Epidermal melanocyte (primary cell): ENCODE results near the gene ELK1.
"Not testable (repeated sequence)": the region's sequence is repeated elsewhere in the genome, so short reads cannot be mapped to it uniquely, and the experiment has no call there.

Experiments
- DNase-seq: peaks from one replicate; pipeline ENCODE4 v3.0.0; 2011; ENCODE audit warnings: low spot score; ENCODE audit not compliant: insufficient read length

The ELK1 gene, protein sequence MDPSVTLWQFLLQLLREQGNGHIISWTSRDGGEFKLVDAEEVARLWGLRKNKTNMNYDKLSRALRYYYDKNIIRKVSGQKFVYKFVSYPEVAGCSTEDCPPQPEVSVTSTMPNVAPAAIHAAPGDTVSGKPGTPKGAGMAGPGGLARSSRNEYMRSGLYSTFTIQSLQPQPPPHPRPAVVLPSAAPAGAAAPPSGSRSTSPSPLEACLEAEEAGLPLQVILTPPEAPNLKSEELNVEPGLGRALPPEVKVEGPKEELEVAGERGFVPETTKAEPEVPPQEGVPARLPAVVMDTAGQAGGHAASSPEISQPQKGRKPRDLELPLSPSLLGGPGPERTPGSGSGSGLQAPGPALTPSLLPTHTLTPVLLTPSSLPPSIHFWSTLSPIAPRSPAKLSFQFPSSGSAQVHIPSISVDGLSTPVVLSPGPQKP

DNA sequence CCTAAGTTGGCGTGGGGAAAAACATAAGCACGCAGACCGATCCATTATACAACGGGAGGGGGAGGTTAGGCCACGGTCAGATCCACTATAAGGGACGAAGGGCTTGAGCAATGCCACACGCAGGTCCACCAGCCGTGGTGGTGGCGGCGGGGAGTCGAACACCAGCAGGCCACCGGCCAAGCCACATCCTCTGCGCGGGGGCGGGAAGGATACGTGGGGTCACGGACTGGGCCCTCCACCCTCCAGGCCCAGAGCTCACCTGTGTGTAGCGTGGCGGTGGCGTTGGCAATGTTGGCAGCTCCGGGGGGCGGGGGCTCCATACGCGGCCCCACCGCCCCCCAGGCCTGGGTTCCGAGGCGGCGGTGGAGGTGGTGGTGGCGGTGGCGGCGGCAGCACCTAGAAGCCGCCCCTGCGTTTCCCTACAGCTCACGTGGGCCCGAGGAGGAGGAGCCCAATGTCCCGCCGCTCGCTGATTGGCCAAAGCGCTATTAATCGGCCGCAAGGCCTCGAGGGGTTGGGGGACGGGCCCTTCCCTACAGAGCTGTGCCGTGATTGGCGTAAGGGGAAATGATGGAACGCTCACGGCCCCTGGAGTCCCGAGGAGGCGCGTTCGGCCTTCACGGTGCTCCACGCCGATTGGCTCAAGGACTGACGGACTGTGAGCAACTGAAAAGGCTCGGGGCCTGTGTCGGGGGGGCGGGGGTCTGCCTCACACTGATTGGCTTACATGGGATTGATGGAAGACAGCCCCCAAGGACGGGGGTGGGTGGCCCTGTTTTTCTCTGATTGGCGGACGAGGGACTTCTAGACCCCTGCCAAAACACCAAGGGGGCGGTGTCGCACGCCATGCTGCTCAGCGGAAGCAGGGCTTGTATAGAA lies at the start of gene ELK1:
ELK1 (minus strand) TSS at position 400 of the 879 bp plus-strand sequence. CDS start 9,122 bp downstream, outside the sequence.
- peak; percentile 74 for DNase-seq

DNA sequence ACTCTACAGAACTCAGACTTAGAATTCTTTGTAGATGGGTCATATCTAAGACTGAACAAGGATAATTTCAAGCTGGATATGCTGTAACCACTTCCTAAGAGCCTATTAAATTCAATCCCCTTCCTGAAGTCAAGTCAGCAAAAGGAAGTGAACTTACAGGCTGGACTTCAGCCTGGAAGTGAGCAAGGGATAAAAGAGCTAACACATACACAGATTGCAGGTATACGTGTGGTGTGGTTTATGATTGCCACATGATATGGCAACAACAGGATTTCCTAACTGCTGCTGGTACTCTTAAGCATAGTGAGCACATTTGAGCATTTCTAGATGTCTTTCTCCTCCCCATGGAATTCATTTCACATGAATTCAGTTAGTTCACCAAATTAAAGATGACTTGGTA lies 46.8 kb upstream of the ELK1 start:
- DNase-seq, result no peak

DNA sequence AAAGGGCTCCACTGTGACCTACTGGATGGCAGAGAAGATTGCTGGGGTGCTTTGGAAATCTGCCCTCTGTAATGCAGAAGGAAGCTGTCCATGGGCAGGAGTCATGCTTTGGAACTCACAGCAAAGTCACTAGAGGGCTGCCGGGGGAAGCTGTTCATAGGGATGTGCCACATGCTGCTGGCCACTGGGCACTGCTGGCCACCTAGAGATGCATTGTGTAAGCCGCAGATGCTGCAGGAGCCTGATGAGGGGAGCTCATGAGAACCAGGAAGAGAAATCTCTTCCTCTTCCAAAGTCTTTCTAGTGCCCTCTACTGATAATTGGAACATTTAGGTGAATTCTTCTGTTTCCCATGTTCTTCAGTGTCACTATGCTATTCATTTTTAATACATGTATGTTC lies 39.8 kb upstream of the ELK1 start:
- no peak for DNase-seq

DNA sequence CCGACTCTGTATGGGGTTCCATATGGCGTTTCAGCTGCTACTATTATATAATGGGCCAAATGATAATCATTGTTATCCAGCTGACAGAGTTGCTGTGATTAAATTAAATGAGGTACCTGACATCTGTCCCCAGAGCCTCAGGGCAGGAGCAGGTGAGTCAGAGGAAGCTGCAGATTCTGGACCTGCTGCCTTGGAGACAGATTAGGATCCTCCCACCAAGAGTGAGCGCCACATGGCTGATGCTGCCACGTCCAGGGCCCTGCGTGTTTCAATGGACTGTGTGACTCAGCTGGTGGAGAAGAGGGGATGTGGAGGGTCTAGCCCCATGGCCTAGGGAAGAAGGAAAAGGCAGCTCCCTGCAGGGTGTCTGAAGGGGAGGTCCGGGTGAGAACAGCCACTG lies 36.9 kb upstream of the ELK1 start:
- no peak for DNase-seq

DNA sequence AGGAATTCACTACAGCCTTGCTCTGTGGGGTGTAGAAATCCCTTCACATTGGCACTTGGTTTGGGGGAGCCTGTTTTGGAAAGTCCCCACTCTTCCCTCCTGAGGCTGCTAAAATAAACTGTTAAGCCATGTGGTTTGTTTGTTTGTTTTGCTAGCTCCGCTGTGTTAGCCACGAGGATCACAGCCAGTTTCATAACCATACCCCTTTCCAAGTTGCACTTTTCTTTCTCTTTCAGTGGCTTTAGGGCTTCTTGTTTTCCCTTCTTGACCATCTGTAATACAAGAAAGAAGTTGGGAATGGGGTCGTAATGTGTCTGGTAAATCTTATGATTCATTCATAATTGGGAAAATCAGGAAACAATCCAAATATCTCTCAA lies 33.5 kb upstream of the ELK1 start:
- DNase-seq, result no peak

DNA sequence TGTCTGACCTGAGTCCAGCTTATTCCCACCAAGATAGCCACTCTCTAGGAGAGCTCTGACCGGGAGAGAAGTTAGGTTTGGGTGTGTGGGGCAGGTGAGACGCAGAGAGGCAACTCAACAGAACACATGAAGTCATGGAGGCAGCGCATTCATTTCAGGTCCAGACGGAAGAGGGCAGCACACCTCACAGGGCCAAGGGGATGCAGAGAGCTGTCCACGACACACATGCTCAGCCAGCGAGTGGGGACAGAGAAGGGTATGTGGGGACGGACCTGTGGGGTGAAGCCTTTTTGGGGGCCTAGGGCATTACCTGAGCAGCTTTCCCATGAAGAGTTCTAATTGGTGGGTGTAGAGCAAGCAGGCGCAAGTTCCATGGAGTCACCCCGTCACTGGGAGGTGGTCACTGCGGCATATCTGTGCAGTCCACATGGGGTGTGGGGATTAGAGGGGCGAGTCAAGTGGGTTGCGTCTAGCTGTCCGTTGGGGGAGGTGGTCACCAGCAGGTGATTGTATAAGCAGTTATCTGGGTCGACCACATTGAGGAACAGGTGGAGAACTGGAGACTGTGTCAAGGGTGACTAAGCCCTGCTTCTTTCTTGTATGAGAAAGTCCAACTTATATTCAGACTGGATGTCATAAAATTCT lies 32.9 kb upstream of the ELK1 start:
- no peak for DNase-seq

DNA sequence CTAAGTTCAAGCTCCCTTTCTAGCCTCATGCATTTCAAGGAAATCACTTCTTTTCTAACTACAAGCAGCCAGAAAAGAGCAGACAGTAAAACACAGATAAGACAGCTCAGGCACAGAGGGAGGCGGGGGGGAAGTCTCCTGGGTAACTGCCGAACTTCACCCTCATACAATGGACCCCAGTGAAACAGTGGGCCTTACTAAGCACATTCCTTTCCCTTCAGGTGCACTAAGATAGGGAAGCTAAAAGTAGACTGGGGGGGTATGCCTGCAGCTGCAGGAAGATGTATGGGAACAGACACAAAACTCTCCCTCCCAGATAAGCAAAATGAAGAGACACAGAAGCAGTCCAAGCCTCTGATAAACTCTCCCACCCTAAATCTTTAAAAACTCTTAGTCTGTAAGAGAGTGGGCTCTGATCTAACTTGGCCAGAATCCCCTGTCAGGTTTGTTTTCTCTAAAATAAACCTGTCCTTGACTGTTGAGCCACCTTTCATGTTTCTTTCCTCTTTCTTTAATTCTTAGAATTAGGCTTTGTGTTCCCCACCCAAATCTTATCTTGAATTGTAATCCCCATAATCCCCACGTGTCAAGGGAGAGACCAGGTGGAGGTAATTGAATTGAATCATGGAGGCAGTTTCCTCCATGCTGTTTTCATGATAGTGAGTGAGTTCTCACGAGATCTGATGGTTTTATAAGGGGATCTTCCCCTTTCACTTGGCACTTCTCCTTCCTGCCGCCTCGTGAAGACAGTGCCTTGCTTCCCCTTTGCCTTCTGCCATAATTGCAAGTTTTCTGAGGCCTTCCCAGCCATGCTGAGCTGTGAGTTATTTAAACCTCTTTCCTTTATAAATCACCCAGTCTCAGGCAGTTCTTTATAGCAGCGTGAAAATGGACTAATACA lies 25.8 kb upstream of the ELK1 start:
- not testable (repeated sequence) for DNase-seq

DNA sequence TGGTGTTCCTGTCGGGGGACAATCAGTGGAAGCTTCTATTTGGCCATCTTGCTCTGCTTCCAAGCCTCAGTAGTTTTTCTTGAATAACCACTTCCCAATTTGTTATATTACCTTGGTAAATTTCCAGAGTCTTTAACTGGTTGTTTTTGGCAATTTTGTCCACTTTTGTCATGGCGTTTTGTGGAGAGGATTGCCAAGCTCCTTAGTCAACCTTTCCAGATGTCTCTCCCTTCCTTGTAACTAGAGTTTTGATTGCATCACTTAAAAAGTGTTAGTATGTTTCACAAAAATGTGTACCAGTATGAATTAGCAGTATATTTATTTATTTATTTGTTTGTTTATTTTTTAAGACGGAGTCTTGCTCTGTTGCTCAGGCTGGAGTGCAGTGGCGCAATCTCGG lies 24.4 kb upstream of the ELK1 start:
- no peak for DNase-seq

DNA sequence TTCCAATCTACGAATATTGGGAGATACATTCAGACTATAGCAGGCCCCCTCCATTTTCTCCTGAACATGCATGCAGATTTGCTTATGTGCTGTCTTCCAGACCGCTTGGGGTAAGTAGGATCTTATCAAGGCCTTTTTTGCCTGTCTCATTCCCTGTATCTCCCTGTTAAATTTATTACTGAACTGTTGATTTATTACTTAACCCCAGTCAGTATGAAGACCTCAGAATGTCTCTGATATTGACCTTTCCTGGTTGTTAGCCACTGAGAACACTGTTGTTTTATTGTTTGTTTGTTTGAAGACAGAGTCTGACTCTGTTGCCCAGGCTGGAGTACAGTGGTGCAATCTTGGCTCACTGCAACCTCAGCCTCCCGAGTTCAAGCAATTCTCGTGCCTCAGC lies 15.4 kb upstream of the ELK1 start:
- not testable (repeated sequence) for DNase-seq

DNA sequence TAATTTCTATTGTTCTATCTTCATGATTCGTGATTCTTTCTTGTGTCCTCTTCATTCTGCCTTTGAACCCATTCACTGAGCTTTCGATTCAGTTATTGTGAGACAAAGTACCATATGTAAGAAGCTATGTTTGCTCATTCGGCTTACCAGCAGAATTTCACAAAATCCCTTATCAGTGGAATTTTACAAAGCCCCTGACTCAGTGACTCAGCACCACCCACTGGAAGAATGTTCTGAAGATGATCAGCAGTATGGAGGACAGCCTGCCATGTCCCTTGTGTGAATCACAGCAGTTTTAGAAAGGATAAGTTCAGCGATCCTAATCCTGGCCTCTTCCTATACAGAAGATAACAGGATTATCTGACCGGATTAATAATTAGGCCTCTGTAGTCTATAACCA lies 14.4 kb upstream of the ELK1 start:
- DNase-seq, result no peak

DNA sequence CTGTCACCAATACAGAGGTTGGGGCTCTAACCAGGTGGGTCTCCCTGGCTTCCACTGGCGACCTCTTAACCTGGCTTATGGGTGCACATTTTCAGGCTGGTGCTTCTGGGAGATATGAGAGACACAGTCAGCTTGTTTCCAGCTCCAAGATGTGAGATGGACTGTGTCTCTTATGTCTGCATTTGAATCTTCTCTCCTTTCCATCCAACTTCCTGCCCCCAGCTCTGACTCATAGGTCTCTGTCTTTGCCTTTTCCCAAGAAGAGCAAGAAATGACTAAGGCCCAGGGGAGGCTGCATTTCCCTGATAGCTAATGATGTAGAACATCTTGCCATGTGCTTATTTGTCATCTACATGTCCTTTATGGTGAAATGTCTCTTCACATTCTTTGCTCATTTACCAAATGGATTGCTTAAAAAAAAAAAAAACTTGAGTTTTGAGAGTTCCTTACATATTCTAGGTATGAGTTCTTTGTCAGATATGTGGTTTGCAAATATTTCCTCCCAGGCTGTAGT lies 11.8 kb upstream of the ELK1 start:
- no peak for DNase-seq

DNA sequence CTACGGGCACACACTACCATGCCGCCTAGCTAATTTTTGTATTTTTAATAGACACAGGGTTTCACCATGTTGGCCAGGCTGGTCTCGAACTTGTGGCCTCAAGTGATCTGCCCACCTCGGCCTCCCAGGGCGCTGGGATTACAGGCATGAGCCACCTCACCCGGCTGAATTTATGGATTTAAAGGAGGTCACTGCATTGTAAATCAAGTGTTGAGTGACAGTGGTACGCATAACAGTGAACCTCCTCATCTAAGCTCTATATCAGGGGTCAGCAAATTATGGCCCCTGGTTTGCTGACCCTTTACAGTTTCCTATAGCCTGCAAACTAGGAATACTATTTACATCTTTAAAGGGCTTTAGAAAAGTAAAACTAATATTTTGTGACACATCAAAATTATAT lies 11.2 kb upstream of the ELK1 start:
- DNase-seq, result no peak

DNA sequence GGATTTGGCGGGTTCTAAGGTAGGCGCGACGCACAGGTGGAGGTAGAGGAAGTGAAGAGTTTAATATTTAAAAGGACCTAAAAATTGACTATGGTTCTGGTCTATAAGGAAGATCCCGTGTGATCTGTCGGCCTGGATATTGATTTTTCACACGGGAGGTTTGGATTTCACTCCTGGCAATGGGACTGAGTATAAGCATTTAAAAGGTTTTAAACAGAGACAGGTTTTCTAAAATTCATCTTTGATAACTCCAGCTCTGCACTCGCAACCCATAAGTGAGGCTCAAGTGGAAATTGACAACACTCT lies 9.0 kb upstream of the ELK1 start:
- no peak for DNase-seq

DNA sequence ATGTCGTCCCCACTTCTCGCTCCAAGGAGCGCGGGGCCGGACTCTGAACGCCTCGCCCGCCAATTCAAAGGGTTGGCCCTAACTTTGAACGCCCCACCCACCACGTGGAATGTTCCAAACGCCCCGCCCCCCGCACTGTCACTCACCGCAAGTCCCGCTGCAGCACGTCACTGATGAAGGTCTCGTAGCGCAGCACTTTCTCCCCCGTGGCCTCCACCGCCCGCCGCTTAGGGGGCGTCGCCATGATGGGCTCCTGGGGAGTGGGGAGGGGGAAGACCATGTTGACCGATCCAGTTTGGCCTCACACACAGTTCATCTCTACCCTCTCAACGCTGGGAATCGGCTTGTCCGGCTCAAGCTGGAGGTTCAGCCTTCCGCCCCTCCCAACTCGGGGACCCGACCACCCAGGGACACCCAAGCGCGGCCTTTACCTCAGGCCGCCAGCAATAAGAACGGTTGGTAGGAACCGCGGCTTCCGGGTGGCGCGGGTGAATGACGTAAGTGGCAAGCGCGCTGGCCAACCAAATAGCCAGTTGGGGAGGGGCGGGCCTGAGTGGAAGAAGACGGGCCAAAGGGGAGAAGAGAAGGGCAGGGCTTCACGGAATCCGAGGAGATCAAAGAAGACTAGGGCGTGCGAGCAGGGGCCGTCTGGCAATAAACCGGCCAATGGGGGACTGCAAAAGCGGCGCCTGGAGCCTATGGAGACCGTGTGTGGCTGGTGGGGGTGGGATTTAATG lies 8.5 kb upstream of the ELK1 start, which contains the start of gene UXT:
UXT (minus strand) TSS at position 497 of the 737 bp plus-strand sequence; CDS start at position 244, 253 bp downstream.
- peak; percentile 46 for DNase-seq

DNA sequence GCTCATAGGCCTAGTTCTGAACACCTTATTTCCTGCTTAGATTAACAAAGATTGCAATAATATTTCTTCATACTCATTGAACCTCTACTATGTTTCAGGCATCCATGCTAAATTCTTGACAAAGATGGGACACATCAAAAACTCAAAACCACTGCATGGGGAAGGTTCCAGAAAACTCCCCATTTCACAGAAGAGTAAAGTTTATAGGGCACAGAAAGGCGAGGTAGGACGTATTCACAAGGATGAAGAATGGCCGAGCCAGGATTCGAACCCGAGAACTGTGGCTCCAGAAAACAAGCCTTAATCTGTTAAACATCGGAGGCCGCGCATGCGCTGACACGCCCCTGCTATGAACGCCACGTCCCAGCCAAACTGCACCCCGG lies 7.9 kb upstream of the ELK1 start:
- no peak for DNase-seq

DNA sequence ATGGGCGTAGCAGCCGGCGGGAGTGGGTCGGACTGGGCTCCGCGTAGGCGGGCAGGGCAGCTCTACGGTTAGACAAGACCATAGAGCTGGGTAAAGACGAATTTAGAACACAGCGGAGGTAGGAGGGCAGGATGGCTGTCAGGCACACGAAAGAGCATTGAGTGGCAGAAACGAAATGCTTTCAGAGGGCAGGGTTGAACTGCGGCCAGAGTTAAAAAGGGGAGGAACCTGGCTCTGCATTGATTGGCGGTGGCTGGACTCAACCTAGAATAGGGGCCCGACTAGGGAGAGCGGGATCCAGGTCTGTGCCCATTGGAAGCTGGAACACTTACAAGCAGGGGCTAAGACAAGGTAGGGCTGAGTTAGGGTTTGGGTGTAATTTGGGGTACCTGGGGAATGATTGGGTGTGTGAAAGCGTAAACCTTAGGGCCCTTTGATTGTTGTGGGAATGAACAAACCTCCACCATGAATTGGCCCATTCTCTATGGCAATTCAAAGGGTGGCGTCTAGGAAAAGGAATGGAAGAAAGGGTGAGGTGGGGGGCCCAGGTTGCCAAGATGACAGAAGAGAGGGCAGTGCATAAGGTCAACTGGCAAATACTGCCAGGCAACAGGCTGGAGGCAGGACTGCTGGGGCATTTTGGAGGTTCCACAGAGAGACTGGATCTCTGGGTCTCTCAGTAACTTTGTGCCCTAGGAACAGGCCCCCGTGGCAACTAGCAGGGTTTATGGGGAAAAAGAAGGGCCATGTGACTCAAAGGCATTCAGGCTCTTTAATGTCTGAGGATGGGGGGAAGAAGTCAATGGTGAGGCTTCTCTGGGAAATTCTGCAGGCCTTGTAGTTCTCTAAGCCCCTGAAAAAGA lies 911 bp upstream of the ELK1 start:
- no peak for DNase-seq

DNA sequence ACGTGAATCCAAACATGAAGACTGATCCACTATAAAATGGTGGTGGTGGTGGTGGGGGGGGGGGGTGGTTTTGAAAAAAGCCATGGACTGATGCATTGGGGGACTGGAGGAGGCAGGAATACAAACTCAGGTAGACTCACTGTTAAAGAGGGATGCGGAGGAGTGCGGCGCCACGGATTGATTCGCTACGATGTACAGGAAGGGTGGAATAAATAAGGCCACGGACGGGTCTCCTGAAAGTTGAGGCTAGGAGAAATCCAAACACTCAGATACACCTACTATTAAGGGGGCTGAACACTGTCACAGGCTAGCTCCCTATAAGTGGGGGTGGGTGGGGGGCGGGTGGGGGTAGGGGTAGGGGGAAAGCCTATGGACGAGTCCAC lies 591 bp downstream of the ELK1 start:
- DNase-seq, result no peak

DNA sequence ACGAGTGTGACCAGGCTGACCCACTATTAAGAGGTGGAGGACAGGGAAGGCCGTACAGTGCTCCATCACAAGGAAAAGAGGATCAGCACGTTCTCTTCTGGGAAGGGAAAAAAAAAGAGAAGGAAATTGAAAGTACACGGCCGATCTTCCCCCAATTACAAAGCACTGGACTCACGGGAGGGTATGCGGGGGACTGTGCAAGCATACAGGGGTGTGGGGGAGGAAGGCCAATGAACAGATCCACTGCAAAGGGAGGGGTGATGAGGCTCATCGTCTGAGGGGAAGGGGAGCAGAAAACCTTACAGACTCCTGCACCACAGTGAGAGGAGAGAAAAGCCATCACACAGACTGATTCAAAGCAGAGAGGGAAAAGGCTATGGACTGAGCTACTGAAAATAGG lies 1.1 kb downstream of the ELK1 start:
- no peak for DNase-seq

DNA sequence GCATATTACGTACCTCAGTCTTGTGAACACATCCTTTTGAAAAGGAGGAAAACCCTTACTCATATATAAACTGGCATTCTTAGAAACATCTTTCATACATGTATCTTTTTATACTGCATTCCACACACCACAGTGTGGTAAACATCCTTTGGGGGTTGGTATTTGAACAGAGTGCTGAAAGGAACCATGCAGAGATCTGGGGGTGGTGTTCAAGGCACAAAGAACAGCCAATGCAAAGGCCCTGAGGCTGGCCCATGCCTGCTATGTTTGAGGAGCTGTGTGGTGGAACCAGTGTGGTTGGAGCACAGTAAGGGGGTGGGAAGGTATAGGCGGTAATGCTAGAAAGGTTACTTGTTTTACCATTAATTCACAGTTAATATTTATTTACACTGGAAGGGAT lies 2.0 kb downstream of the ELK1 start:
- no peak for DNase-seq
